Astrocyte (in vitro differentiated cells and primary cell): ENCODE results near the gene MTMR6.

ENCODE experiments used
- CTCF ChIP-seq: IDR thresholded peaks from 2 replicates; pipeline ENCODE4 v1.5.1; 2011; ENCODE audit warnings: low read depth, mild to moderate bottlenecking, inconsistent platforms, low read length, moderate library complexity; ENCODE audit not compliant: insufficient read depth
- EZH2 ChIP-seq: IDR thresholded peaks from 2 replicates; pipeline ENCODE4 v1.6.1; 2012; ENCODE audit warnings: mild to moderate bottlenecking, low read length, inconsistent platforms; ENCODE audit not compliant: insufficient read depth

GRCh38 chr13:25252752-25253151, 34.5 kb downstream of the MTMR6 start:
- no peak for TF ChIP-seq CTCF
- TF ChIP-seq EZH2: no peak
